Left lung (tissue), 10 donors: ENCODE measurements around the gene ARSA. TPM values are rescaled to one million over a fixed set of nuclear protein-coding genes. Genes with fewer than 3 reads are reported as not detected.

Experiments
- ATAC-seq: fragments of 200-7000 bp; cut with Tn5 transposase; one replicate; pipeline ENCODE4 v1.9.1; 2020; ENCODE audit warnings: moderate library complexity
- DNase-seq, 4 donors: peaks; one replicate each; pipeline ENCODE4 v3.0.0-alpha.2; 2013 to 2020
- H3K27ac ChIP-seq, 2 donors: fragments of 200-600 bp; sonication (generic) in 1 of 2; one replicate each; pipeline versions ENCODE4 v1.5.0 to v1.8.0; 2020 to 2021
- H3K27me3 ChIP-seq, 2 donors: fragments of 200-600 bp; sonication (generic) in 1 of 2; one replicate each; pipeline versions ENCODE4 v1.5.0 to v1.8.0; 2020 to 2021
- H3K36me3 ChIP-seq, 2 donors: fragments of 200-600 bp; sonication (generic) in 1 of 2; one replicate each; pipeline versions ENCODE4 v1.5.0 to v1.8.0; 2020 to 2021
- H3K4me1 ChIP-seq, 2 donors: fragments of 200-600 bp; one replicate each; pipeline ENCODE4 v1.8.0; 2021
- H3K4me3 ChIP-seq, 2 donors: fragments of 200-600 bp; sonication (generic) in 1 of 2; one replicate each; pipeline versions ENCODE4 v1.5.0 to v1.8.0; 2020 to 2021; ENCODE audit warnings: mild to moderate bottlenecking in 1 of 2
- H3K9me3 ChIP-seq, 2 donors: fragments of 200-600 bp; sonication (generic) in 1 of 2; one replicate each; pipeline versions ENCODE4 v1.5.0 to v1.8.0; 2020 to 2021
- CTCF ChIP-seq, 2 donors: fragments of 200-600 bp; sonication (generic) in 1 of 2; IDR thresholded peaks; one replicate each; pipeline versions ENCODE4 v1.5.0 to v1.8.0; 2021; ENCODE audit warnings: antibody characterized with exemption in 2 of 2
- intact Hi-C, 2 donors: fragments of 100-400 bp; cut with DNase I; formaldehyde crosslinking; loops; one replicate each; pipeline versions ENCODE4 v1.11.2 to v1.14.2; 2022
- polyA plus RNA-seq, 6 donors: library from polyadenylated mRNA; unstranded; fragments of 120-200 nt; gene quantifications; one replicate each; pipeline ENCODE4 v1.2.1, GENCODE V29; 2013; ENCODE audit not compliant: insufficient read length in 6 of 6
- total RNA-seq, 2 donors: library from RNA; stranded (reverse); fragmentation: NEBNext Ultra II Directional; extraction: Animal tissue kit (Norgen Biotek cat#: 25700); gene quantifications; one replicate each; pipeline ENCODE4 v1.2.1, GENCODE V29; 2021
- donor health status: DM: no; HTN: yes; CAD: no.
- donor health status: DM: no; HTN: no; CAD: no.

ARSA gene
- total and polyA plus RNA-seq, 8 donors = 17.8 to 58.0 (median 21.0) TPM

- DNase-seq (no peak), ATAC-seq (peak; percentile 10)
- peaks cover 5 to 19% of the 10 kb centered on the region in 2 donors for H3K4me1 ChIP-seq
- no peak overlapping the region for H3K4me3 ChIP-seq
- no peak for TF ChIP-seq CTCF (IDR thresholded peaks at IDR 0.05)
- intact Hi-C loops = no loop called here
- peaks cover 0 to 54% of the 10 kb centered on the region in 2 donors for H3K36me3 ChIP-seq
- peaks cover 0 to 5% of the 10 kb centered on the region in 2 donors for H3K27me3 ChIP-seq
- no peak overlapping the region for H3K27ac ChIP-seq
- H3K9me3 ChIP-seq = no peaks in the 10 kb centered on the region
These were observed 51.9 kb downstream of the ARSA start for GRCh38 chr22:50576070-50576469.

- H3K9me3 ChIP-seq = no peaks in the 10 kb centered on the region
- H3K4me3 ChIP-seq = no peak overlapping the region
- intact Hi-C loops = no loop called here
- no peak overlapping the region for H3K27ac ChIP-seq
- peaks cover 0 to 5% of the 10 kb centered on the region in 2 donors for H3K27me3 ChIP-seq
- DNase-seq (no peak), ATAC-seq (no peak)
- TF ChIP-seq CTCF (IDR thresholded peaks at IDR 0.05) = no peak
- H3K36me3 ChIP-seq = peaks cover 0 to 54% of the 10 kb centered on the region in 2 donors
- H3K4me1 ChIP-seq = peaks cover 5 to 13% of the 10 kb centered on the region in 2 donors
These were observed 52.5 kb downstream of the ARSA start for GRCh38 chr22:50575426-50575941.

Other genes starting within 250 kb of the ARSA start
- gene SBF1, start 153.1 kb downstream of the ARSA start, total RNA-seq = 10 to 100 TPM; 57.1 to 69.9 TPM
- gene SBF1, start 153.1 kb downstream of the ARSA start, polyA plus RNA-seq = 10 to 100 TPM; 31.6 to 47.4 (median 38.0) TPM
- 1 to 10 TPM; 2.2 to 3.5 TPM for gene ADM2, start 146.6 kb downstream of the ARSA start, total RNA-seq
- gene ADM2, start 146.6 kb downstream of the ARSA start, polyA plus RNA-seq = under 1 TPM; 0.29 to 0.86 (median 0.46) TPM
- not detected for gene MIOX, start 141.3 kb downstream of the ARSA start, total RNA-seq
- gene MIOX, start 141.3 kb downstream of the ARSA start, polyA plus RNA-seq = under 1 TPM in 5 of 6 donors, not detected in 1; 0.12 to 0.27 (median 0.15) TPM
- 10 to 100 TPM; 73.1 to 76.4 TPM for gene LMF2, start 120.5 kb downstream of the ARSA start, total RNA-seq
- gene LMF2, start 120.5 kb downstream of the ARSA start, polyA plus RNA-seq = 10 to 100 TPM; 32.9 to 61.2 (median 41.8) TPM
- gene NCAPH2, start 119.9 kb downstream of the ARSA start, total RNA-seq = 10 to 100 TPM; 45.5 to 50.1 TPM
- gene NCAPH2, start 119.9 kb downstream of the ARSA start, polyA plus RNA-seq = 10 to 100 TPM; 41.6 to 52.9 (median 44.7) TPM
- 1 to 10 TPM; 2.3 to 3.1 TPM for gene SCO2, start 102.6 kb downstream of the ARSA start, total RNA-seq
- 1 to 10 TPM in 5 of 6 donors, not detected in 1; 1.1 to 3.3 (median 2.1) TPM for gene SCO2, start 102.6 kb downstream of the ARSA start, polyA plus RNA-seq
- gene TYMP, start 98.1 kb downstream of the ARSA start, total RNA-seq = 100 to 1,000 TPM; 130 to 256 TPM
- 1 to 10 TPM; 2.6 to 5.6 (median 3.0) TPM for gene TYMP, start 98.1 kb downstream of the ARSA start, polyA plus RNA-seq
- under 1 TPM; 0.29 to 0.73 TPM for gene KLHDC7B, start 82.3 kb downstream of the ARSA start, total RNA-seq
- under 1 TPM in 3 of 6 donors, not detected in 3; 0.03 to 0.07 (median 0.06) TPM for gene KLHDC7B, start 82.3 kb downstream of the ARSA start, polyA plus RNA-seq
- gene SYCE3, start 65.2 kb downstream of the ARSA start, total RNA-seq = not detected
- not detected for gene SYCE3, start 65.2 kb downstream of the ARSA start, polyA plus RNA-seq
- gene CPT1B, start 49.7 kb downstream of the ARSA start, total RNA-seq = 10 to 100 TPM; 15.3 to 20.0 TPM
- gene CPT1B, start 49.7 kb downstream of the ARSA start, polyA plus RNA-seq = 10 to 100 TPM in 5 of 6 donors, 1 to 10 TPM in 1; 9.8 to 15.5 (median 11.9) TPM
- gene CHKB, start 45.3 kb downstream of the ARSA start, total RNA-seq = 10 to 100 TPM; 67.4 to 75.9 TPM
- 10 to 100 TPM; 72.0 to 94.0 (median 88.0) TPM for gene CHKB, start 45.3 kb downstream of the ARSA start, polyA plus RNA-seq
- 1 to 10 TPM; 1.4 to 2.3 TPM for gene MAPK8IP2, start 27.4 kb downstream of the ARSA start, total RNA-seq
- gene MAPK8IP2, start 27.4 kb downstream of the ARSA start, polyA plus RNA-seq = 1 to 10 TPM in 3 of 6 donors, under 1 TPM in 3; 0.66 to 1.1 (median 0.98) TPM
- 10 to 100 TPM; 25.1 to 42.9 TPM for gene SHANK3, start 44.7 kb upstream of the ARSA start, total RNA-seq
- 10 to 100 TPM; 17.2 to 37.5 (median 21.9) TPM for gene SHANK3, start 44.7 kb upstream of the ARSA start, polyA plus RNA-seq
- 1 to 10 TPM in 1 of 2 donors, not detected in 1; 1.4 TPM for gene ACR, start 110.1 kb upstream of the ARSA start, total RNA-seq
- gene ACR, start 110.1 kb upstream of the ARSA start, polyA plus RNA-seq = 1 to 10 TPM in 1 of 6 donors, under 1 TPM in 5; 0.27 to 1.0 (median 0.56) TPM
- gene RABL2B, start 155.5 kb upstream of the ARSA start, total RNA-seq = 10 to 100 TPM; 27.1 to 36.9 TPM
- gene RABL2B, start 155.5 kb upstream of the ARSA start, polyA plus RNA-seq = 10 to 100 TPM; 55.6 to 79.8 (median 65.5) TPM